ENCODE data around the gene HAUS7.

Gene HAUS7

DNA sequence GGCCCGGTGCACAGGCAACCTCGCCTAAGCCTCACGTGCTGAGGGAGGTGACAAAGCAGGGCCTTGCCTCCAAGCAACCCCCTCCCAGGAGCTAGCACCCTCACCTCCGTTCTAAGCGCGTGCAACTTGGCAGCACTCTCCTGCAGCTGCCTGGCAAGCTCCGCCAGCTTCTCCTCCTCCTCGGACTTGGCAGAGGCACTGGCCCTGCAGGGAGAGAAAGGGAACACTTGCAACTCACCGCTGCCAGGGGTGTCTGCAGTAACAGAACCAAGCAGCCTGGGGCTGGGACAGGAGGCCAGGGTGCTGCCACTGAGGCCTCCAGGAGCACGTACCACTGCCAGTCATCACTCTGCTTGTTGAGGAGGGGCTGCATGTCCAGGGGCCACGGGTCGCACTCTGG is 14.2 kb downstream of the HAUS7 start:
- no peak for DNase-seq (ENCODE audit: low spot score)

DNA sequence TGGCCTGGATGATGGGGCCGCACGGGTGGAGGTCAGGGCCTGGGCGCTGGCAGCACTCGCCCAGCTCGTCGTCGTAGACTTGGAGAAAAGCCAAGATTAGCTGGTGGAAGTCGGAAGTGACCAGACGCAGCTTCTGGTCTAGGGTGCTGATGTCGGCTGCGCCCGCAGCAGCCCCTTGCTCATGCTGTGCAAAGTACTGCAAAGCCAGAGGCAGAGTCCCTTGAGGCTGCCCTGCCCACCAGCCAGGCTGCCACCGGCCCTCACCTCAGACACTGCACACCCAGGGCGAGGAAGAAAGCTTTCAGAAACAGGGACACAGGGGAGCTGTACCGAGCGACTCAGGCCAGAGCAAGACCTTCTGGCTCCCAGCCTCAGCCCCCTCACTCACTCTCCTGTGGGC is 14.8 kb downstream of the HAUS7 start:
- no peak for DNase-seq (ENCODE audit: low spot score)

DNA sequence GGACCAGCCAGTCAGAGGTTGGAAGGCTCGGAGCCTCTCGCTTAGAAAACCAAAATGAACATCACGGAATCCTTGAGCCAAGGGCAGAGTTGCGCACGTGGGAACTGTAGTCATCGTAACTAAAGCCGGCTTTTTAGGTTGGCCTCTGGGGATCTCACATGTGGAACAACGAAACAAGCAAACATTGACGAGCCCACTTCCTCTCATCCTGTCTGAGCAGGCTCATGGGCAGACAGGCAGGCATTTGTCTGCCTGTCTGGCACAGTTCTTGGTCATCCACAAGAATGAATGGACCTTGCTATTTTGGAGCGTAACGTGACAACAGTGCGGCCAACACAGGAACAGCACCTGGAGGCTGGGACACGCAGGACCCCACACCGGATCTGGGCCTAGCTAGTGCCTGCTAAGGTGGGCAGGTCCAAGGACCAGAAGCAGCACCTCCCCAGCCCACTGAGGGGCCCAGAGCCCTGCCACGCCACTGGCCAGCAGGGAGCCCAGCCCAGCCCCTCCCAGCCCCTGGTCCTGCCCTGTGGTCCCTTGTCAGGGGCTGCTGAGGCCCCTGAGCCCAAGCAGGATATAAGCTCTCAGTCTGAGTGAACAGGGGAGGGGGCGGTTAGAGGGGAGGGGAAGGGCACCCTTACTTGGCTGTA is 15.3 kb downstream of the HAUS7 start:
- DNase-seq (ENCODE audit: low spot score): no peak

DNA sequence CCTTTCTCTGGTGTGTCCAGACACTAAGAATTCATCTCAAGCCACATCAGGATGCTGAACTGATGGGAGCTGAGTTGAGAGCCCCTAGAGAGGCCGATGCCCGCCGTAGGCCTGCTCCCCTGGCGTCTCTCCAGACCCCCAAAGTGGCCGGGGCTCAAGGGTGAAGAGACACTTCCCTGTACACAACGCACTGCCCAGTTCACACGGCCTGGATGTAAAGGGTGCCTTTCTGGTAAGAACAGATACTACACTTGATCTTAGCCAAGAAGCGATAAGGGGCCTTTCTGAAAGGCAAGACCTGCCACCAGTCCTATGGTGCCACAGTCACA is 19.5 kb downstream of the HAUS7 start:
- DNase-seq (ENCODE audit: low spot score): no peak

DNA sequence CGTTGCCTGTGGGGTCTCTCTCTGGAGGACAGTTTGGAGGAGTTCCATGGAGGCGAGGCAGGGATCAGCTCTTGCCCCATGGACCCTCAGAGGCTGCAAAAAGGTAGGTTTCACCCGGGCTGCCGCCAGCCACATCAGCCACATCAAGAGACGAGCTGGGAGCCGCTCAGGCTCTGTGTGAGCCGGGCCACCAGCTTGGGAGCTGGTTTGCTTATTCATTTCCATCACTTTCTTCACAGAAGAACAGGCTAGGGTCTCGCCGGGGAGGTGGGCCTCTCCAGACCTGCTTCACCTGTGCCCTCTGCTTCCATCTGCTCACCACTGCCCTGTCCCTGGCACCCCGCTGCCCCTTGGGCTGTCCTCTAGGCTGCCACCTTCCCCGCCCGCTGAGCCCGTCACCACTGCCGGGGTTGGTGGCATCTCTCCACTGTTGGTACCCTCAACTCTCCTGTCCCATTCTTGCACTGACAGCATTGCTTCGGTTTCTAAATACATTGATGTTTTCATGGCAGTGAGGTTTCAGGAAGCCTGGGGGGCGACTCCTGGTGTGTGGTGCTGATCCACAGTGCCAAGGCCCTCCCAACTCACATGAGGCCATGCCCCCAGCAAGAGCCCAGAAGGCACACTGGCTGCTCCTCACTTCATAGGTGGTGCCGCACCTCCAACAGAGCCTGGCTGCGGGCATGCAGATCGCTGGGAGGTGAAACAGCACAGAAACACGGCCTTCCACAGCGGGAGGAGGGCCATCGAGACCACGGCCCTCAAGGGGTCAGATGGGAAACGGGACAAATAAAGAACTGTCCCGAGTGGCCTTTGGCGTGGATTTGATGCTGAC is 20.0 kb downstream of the HAUS7 start:
- DNase-seq (ENCODE audit: low spot score): no peak

DNA sequence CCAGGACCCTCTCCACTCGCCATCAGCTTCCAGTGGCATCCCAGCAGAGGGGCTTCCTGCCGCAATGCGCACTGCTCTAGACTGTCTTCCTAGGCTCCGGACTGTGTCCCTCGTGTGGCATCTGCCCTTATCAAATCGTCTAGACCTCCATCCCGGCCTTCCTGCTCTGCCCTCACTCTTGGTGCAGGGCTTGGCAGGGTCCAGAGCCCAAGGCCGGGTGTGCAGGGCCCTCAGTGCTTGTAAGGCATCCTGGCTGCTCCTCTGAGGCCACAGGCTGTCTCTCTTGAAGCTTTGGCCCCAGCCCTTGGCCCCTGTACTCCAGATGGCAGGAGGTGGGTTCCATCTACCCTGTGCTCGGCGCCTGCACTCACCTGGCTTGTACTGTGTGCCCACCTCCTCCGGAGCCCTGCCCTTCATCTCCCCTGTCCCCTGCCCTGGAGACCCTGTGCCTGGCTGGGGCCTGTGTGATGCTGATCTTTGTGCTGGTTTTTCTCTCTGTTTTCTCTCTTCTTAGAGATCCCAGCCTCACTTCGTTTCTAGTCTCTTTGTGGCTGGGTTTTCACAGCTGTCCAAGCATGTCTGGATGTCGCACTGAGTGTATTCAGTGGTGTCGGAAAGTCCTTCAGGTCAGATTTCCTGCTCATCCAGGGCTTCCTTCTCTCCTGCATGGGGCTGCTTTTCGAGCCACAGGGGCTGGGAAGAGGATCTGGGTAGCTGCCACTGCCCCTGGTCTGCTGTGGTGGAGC is 20.8 kb downstream of the HAUS7 start:
- no peak for DNase-seq (ENCODE audit: low spot score)

DNA sequence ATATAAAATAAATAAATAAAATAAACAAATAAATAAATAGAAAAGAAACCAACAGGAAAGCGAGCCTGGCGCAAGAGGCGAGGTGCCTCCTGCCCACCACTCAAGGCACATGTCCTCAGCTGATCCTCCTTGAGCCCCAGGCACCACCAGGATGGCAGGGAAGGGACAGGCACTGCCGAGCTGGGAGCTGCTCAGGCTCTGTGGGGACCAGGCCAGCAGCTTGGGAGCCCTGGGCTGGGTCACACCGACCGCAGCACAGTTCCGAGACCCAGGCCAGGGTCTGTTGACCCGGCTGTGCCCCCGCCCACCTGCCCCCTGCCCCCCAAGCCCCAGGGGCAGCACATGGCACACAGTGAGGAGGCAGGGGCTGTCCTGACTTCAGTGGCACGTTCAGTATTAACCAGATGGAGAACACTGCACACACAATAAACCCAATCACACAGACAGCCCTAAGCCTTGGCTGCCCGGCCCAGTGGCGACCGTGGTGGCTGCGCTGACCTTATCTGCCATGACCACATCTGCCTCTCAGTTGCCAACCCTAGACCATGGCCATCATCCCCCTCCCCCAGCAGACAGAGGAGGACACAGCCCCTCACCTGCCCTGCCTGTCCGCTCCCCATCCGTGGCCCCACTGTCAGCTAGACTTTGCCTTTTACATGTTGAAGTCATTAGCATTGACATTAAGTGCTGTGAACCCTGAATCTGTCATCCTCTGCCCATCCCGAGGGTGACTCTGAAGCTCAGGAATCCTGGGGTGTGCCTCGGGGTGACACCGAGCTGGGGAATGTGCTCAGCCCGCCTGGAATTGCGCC is 21.6 kb downstream of the HAUS7 start:
- no peak for DNase-seq (ENCODE audit: low spot score)

DNA sequence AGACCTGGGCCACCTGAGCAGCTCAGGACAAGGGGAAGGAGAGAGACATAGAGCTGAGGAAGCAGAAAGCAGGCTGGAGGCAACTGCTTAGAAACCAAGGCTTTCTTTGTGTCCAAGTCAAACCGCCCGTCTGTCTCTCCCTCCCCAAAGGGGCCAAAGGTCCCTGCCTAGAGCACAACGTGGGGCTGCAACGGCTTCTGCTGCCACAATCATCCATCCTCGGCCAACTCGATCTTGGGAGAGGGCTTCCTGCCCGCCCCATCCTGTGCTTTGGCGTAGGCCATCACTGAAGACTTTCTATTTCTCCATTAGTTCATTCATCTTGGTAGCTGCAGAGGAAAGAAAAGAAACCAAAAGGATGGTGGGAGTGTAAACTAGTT is 22.8 kb downstream of the HAUS7 start:
- DNase-seq (ENCODE audit: low spot score): no peak

DNA sequence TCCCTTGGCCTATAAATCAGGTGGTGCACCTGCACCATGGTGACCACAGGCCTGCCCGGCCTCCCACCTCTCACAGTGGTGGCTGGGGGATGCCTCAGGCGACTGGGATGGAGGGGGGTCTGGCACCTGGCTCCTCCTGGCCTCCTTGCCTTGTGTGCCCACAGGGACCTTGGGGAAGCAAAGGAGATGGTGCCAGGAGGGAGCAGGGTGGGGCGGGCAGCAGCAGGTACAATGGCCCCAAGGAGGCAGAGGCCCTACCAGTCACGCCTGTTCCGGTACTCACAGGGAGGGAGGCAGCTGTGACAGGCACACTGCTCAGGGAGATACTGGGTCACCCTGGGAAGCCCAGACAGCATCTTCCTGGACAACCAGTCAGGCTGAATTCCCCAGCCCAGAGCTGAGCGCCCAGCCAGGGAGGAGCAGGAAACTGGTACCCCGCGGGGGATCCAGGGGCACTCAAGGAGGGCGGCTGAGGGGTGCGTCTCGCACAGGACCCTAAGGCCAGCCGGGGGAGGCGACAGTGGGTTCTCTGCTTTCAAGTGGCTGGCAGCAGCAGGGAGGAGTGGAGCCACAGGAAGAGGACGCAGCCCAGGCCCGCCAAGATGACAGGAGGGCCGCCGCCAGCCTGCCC is 23.3 kb downstream of the HAUS7 start:
- DNase-seq (ENCODE audit: low spot score): no peak

DNA sequence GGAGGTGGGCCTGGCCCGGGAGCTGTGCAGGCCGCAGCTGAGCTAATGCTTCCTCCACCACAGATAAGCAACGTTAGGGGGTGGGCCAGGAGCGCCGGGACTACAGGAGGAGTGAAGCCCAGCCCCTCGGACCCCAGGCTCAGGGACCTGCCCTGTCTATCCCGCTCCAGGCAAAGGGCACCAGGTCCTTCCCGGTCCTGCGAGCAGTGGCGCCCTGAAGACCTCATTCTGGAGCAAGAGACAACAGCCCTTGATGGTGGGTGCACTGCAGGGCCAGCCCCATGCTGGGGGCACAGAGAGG is 23.8 kb downstream of the HAUS7 start:
- no peak for DNase-seq (ENCODE audit: low spot score)

DNA sequence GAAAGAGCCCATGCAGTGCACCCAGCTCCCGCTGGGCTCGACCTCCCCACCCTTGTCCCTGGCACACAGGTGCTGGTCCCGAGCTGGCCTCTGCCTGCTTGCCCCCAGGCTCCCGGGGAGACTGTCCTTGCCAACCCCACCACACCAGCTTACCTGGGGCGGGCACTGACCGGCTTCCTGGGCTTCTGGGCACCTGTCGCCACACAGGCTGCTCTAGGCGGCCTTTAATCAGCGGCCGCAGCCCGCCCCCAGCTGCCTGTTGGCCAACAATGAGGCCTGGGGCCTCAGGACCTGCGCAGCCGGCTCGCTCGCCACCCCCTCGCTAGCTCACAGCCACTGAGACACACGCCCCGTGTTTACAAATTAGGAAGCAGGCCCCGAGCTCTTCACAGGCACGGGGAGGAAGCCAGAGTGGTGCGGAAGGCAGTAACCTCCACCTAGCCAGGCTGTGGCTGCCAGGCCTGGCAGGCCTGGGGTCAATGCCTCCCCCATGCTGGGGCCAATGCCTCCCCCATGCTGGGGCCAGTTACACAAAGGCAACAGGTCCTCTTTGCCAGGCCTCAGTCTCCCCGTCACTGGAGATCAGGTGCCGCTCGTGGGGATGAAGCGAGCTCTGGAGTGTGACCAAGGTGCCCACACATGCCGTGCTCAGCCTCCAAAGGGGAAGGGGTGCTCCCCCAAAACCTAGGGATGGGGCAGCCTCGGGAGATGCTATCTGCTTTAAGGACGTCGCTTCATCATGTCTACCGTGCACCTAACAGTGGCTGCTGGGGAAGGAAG is 24.3 kb downstream of the HAUS7 start, which contains the start of gene TREX2:
TSS of gene TREX2 (minus strand) at position 201 of the 780 bp plus-strand sequence. CDS start 626 bp downstream, outside the sequence.
- DNase-seq (ENCODE audit: low spot score): no peak

DNA sequence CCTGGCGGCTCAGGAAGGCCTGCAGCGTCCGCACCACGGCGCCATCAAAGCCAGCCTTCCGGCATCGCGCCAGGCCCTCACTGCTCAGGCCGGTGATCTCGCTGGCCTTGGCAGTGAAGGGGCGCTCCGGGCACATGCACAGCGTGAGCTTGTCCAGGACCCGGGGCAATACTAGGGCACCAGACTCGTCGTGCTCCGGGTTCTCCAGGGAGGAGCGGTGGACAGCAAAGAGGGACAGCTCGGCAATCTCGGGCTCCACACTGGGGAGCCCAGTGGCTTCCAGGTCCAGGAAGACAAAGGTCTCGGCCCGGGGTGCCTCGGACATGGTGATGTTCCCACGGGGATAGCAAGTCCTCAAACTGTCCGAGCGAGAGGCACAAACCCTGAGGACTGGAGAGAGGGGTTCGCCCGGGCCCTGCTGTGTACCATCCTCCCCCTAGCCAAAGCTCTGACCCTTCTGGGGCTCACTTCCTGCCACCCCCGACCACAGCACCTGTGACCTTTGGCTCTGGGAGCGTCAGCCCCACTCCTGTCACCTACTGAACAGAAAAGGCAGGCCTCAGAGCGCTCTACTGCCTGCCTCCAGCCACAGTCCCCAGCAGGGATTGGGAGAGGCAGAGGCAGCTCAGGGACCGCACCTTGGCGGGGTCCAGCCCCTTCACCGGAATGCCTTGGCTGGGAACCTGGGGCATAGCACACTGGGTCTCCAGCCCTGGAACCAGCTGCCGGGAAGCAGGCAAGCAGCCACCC is 25.1 kb downstream of the HAUS7 start:
- no peak for DNase-seq (ENCODE audit: low spot score)

DNA sequence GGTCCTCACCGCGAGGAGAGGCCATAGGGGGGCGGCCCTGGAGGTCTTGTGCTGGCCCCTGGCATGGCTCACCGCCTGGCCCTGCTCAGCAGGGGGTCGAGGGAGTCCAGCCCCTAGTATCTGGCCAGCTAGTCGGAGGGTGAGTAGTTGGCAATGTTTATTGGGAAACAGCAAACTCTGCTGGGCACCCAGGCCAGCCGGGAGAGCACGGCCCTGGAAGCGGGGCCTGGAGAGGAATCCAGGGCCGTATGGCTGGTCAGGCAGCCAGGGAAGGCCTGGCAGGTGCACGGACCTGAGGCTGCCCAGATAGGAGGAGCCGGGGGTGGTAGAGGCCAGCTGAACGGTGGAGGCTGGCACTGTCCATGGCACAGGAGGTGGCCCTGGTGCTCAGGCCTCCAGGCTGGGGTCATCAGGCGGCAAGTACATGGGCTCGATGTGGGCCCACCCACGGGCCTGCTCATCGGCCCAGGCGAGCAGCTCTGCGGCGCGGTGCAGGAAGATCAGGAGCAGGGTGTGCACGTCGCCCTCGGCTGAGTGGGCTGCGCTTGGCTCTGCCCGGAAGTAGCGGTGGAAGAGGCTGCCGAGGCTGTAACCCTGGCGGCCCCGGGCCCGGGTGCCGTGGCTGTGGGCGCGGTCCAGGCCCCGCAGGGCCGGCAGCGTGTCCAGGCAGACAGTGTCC is 25.9 kb downstream of the HAUS7 start:
- no peak for DNase-seq (ENCODE audit: low spot score)

DNA sequence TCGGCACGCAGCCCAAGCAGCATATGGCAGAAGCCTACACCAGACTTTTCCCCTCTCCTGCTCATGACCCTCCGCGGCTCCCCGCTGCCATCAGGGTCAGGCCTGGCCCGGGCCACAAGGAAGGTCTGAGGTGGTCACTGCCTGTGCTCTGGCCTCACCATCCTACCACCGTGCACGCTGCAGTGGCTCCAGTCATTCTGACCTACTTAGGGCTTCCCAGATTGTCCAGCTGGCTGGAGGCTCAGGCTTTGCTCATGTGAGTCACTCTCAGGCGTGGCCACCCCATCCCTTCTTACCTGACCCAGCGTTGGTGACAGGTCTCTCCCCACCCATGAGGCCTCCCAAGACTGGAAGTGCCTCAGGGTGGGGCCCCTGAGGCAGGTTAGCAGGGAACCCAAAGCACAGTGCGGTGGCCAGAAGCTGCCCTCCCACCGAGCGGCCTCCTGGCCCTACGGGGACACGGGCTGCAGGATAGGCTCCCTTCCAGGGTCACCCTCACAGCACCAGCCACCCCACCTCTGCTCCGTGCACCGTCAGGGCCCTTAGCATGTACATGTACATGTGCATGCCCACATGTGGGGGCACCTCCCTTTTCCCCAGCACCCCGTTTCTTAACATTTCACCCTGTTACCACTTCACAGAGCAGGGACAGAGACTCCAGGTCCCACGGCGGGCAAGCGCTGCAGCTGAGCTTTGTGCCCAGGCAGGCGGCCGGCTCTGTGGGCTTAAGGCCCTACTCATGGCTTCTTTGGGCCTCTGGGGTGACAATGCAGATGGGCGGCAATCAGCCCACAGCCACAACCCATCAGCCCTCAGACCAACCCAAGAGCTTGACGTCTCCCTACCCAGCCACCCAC is 26.7 kb downstream of the HAUS7 start:
- DNase-seq (ENCODE audit: low spot score): no peak

DNA sequence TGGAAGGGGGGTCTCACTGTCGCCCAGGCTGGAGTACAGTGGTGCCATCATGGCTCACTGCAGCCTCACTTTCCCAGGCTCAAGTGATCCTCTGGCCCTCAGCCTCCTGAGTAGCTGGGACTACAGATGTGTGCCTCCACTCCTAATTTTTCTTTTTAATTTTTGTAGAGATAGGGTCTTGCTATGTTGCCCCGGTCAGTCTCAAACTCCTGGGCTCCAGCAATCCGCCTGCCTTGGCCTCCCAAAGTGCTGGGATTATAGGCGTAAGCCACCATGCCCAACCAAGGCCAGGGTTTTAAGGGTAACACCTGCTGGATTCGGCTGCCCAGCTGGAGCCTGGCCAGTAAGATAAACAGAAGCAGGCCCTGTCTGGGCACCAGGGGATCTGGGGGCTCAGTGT is 27.9 kb downstream of the HAUS7 start:
- DNase-seq (ENCODE audit: low spot score): no peak

DNA sequence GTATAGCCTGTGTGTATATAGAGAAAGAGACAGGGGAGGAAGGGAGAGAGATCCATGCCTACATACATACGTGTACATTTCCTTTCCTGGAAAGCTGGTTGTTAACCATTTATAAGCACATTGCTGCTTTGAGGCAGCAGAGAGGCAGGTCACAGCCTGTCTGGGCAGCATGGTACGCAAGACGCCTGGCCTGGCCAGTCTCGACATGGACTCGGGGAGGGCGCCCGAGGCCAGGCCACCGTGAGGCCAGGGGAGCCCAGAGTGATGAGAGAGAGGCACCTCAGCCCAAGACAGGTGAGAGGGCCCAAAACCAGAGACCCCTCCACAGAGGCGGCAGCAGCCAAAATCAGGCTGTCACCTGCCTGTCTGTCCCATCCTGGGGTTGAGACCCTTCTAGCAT is 28.4 kb downstream of the HAUS7 start:
- no peak for DNase-seq (ENCODE audit: low spot score)

DNA sequence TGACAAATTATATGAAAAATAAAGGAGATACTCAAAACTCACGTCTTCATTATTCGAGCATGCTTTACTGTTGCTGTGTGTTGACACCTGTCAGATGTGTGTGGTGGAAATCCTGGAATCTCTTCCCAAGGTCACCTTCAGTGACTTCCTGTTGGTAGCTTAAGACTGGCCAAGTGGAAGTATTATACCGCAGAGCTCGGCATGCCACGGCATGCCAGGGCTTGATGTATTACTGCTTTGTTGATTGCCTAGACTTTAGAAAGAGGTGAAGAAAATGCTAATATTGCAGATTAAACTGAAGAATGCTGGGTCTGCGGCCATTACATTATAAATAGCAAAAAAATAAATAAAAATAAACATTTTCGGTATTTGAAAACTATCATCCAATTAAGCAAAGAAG is 29.1 kb downstream of the HAUS7 start:
- DNase-seq (ENCODE audit: low spot score): no peak

DNA sequence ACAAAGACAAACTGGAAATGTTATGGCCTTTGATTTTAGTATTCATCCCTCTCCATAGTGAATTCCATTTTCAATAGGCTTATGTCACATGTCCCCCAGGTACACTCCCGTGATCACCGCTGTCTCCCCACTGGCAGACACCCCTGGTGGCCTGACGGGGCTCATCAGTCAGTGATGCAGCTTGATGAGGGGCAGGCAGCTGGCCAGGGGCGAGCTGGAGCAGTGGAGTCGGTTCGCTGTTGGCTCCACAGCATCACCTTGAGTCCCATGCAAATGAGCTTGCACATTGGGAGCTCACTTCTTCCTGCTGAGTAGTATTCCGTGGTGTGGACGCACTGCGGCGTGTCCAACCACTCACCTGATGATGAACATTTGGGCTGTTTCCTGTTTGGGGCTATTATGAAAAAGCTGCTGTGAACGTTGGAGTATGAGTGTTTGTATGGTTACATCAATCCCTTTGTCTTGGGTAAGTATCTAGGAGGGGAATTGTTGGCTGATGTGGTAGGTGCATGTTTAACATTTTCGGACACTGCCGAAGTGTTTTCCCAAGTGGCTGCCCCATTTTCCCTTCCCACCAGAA is 29.7 kb downstream of the HAUS7 start:
- DNase-seq (ENCODE audit: low spot score): no peak

DNA sequence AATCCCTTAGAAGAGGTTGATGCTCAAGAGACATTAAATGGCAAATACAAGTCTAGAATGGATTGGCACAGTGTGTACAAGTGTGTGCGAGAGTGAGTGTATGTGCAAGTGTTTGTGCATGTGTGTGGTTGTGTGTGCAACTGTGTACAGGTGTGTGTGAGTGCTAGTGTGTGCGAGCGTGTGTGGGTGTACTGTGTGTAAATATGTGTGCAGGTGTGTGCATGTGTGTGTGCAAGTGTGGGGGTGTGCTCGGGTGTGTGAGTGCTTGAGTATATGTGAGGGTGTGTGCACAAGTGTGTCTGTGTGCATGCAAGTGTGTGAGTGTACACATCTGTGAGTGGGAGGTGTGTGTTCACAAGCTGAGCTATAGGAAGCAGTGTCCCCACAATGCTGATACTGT is 30.4 kb downstream of the HAUS7 start:
- DNase-seq (ENCODE audit: low spot score): no peak

All from D341Med (cell line).